Measurements from ENCODE around the gene ABCA3.

ABCA3 gene

DNA sequence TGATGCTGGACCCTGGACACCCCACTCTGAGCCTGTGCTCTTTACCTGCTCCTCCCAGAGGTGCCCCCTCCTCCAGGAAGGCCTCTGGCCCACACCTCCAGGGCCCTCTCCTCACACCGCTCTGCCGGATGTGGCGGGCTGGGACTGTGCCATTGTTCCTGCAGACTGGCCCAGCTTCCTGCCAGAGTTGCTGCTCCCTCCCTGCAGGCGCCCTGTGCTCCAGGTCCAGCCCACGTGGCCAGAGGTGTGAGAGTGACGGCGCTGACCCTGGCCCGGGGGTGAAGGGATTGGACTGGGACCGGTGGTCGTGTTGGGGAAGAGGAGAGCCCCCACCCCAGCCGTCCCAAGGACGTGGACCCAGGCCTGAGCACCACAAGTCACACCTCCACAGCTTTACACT is 111.4 kb downstream of the ABCA3 start:
- in situ Hi-C loops (cut with HindIII; ENCODE audit: low pct_unique_long_range_greater_than_20kb, low sequenced_read_pairs), result no loop called here

DNA sequence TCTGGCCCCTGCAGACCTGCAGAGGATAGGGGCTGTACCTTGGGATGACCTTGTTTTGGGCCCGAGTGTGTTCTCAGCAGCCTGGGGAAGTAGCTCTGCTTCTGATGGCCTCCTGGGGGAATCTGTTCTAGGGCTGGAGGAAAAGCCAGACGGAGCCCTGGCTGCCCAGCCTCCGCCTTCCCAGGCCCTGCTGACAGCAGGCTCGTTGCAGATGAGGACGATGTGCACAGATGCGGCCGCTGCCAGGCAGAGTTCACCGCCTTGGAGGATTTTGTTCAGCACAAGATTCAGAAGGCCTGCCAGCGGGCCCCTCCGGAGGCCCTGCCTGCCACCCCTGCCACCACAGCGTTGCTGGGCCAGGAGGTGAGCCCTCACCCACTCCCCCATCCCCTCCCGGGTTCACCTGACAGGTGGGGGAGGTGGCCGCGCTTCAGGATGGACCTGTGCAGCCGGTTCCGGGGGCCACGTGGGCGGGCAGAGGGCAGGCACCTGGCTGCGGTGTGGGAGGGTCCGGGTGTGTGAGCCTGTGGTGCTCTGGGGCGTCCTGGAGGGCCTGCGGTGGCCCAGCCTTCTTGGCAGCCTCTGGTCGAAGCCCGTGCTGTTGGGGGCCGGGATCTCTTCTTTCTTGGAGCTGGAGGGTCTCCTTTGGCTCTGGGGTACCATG is 112.2 kb downstream of the ABCA3 start:
- no peak for TF ChIP-seq JUND (IDR thresholded peaks at IDR 0.05; ENCODE audit: low read depth)
- DNase-seq (ENCODE audit: low read depth in 1 of 2, low spot score in 1 of 2), result peak; percentile 79 to 90

More for the DNA sequence above, 111.4 kb downstream of the ABCA3 start:
- DNase-seq (ENCODE audit: low read depth in 1 of 2, low spot score in 1 of 2), result no peak
- TF ChIP-seq JUND (IDR thresholded peaks at IDR 0.05; ENCODE audit: low read depth), result no peak

DNA sequence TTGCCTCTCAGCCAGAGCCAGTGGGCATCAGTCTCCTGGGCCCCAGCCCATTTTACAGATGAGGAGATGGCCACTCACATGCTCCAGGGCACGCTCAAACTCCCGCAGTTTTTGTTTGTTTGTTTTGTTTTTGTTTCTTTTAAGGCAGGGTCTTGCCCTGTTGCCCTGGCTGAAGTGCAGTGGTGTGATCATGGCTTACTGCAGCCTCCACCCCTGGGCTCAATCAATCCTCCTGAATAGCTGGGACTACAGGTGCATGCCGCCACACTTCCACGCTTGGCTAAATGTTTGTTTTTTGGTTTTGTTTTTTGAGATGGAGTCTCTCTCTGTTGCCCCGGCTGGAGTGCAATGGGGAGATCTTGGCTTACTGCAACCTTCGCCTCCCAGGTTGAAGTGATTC is 113.6 kb downstream of the ABCA3 start:
- no peak for DNase-seq (ENCODE audit: low read depth in 1 of 2, low spot score in 1 of 2)
- in situ Hi-C loops (cut with HindIII; ENCODE audit: low pct_unique_long_range_greater_than_20kb, low sequenced_read_pairs), result no loop called here
- TF ChIP-seq JUND (IDR thresholded peaks at IDR 0.05; ENCODE audit: low read depth), result no peak

More for the DNA sequence above, 112.2 kb downstream of the ABCA3 start:
- in situ Hi-C loops (cut with HindIII; ENCODE audit: low pct_unique_long_range_greater_than_20kb, low sequenced_read_pairs), result no loop called here

DNA sequence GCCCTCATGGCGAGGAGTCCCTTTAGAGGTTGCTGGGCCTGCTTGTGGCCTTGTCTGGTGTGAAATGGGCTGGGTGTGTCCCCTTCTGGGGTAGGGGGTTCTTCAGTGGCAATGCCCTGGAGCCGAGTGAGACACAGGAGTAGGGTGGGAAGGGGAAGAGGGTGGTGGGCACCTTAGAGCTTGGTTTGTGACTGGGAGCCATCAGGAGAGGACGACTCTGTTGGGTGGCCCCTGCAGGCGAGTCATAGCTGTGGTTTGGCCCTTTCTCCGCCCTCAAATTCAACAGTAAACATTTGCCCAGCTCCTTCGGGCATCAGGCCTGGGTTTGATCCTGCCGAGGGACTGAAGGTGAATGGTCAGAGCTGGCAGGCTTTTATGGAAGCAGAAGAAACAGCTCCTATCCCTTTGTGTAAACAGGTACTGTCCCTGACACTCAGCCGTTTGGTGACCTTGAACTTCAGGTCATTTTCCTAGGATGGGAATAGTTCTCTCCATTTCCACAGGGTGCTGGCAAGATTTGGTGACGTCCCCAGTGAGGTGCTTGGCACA is 114.2 kb downstream of the ABCA3 start:
- no peak for TF ChIP-seq JUND (IDR thresholded peaks at IDR 0.05; ENCODE audit: low read depth)
- peak; percentile 68 to 88 for DNase-seq (ENCODE audit: low read depth in 1 of 2, low spot score in 1 of 2)
- in situ Hi-C loops (cut with HindIII; ENCODE audit: low pct_unique_long_range_greater_than_20kb, low sequenced_read_pairs), result no loop called here

All from T47D (cell line).